Pons (tissue), 1 donor: ENCODE measurements around the gene KCTD19.

Experiments used
- DNase-seq: peaks from one replicate; pipeline ENCODE4 v3.0.0-alpha.2; 2016; ENCODE audit warnings: low spot score

The KCTD19 gene

DNA sequence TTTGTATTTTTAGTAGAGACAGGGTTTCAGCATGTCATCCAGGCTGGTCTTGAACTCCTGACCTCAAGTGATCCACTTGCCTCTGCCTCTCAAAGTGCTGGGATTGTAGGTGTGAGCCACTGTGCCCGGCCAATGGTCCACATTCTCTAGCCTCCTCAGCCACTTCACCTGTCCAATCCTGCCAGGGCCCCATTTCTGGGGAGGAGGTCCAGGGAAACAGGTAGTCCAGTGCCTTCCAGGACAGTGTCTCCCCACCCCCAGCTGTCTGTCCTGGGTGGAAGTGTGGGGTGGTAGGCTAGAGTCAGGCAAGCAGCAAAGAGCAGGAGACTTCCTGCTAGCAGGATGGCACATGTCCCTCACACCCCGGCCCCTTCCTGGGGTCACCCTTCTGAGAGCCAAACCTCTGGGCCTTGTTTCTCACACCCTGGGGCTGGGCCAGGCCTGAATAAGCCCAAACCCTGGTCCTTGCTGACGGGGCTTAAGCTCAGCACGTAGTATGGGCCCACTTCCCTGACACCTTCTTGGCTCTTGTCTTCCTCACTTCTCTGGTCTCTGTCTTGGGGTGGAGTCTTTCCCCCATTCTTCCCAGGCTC lies 84.3 kb downstream of the KCTD19 start:
- no peak for DNase-seq

- no peak for DNase-seq
These were observed 85.3 kb downstream of the KCTD19 start for GRCh38 chr16:67241008-67241900.

DNA sequence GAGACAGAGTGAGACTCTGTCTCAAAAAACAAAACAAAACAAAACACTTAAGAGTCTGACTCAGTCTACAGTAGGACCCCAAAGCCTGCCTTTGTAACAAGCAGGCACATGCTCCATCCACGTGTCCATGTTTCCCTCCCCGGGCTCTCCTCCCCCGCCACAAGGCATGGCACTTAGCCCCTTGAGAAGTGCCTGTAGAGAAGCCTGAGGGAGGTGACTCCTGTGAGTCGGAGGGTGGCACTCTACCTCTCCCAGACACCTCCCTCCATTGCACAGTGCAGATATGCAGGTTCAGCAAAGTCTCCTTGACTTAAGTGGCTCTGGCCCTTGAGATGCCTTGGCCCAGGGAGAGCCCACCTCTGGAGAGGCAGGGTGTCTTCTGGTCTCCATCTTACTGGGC lies 86.0 kb downstream of the KCTD19 start:
- DNase-seq = no peak
